DND-41 (cell line): ENCODE measurements around the gene DRG1.
"Not testable (repeated sequence)": the region's sequence is repeated elsewhere in the genome, so short reads cannot be mapped to it uniquely, and the experiment has no call there.

ENCODE experiments used
- EZH2 ChIP-seq: IDR thresholded peaks from 3 replicates; pipeline ENCODE4 v1.6.1; 2012; ENCODE audit warnings: borderline replicate concordance, low read depth, mild to moderate bottlenecking, moderate library complexity, low read length, inconsistent platforms; ENCODE audit not compliant: severe bottlenecking
- TF ChIP-seq, protein P1 (sequence below): IDR thresholded peaks from 2 replicates; pipeline ENCODE4 v1.5.1; 2012; ENCODE audit warnings: borderline replicate concordance, low read length, moderate library complexity, mild to moderate bottlenecking; ENCODE audit not compliant: poor library complexity, severe bottlenecking; ENCODE audit errors: extremely low read depth

DNA sequence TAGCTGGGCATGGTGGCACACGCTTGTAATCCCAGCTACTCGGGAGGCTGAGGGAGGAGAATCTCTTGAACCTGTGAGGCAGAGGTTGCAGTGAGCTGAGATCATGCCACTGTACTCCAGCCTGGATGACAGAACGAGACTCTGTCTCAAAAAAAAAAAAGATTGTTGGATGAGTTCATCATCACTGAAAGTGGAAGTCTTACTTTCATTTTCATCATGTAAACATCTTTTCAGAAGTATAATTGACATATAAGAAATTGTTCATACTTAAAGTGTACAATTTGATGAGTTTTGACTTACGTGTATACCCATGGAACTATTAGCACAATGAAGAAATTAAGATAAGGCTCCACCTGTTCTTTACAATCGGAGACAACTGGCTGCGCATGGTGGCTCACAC, 20.8 kb upstream of the DRG1 start:
- TF ChIP-seq, protein P1, sequence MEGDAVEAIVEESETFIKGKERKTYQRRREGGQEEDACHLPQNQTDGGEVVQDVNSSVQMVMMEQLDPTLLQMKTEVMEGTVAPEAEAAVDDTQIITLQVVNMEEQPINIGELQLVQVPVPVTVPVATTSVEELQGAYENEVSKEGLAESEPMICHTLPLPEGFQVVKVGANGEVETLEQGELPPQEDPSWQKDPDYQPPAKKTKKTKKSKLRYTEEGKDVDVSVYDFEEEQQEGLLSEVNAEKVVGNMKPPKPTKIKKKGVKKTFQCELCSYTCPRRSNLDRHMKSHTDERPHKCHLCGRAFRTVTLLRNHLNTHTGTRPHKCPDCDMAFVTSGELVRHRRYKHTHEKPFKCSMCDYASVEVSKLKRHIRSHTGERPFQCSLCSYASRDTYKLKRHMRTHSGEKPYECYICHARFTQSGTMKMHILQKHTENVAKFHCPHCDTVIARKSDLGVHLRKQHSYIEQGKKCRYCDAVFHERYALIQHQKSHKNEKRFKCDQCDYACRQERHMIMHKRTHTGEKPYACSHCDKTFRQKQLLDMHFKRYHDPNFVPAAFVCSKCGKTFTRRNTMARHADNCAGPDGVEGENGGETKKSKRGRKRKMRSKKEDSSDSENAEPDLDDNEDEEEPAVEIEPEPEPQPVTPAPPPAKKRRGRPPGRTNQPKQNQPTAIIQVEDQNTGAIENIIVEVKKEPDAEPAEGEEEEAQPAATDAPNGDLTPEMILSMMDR, result not testable (repeated sequence)
- TF ChIP-seq EZH2, result not testable (repeated sequence)
